Hindlimb muscle (tissue), 1 donor: ENCODE results near the gene HDAC3. TPM values are rescaled to one million over a fixed set of nuclear protein-coding genes. Genes with fewer than 3 reads are reported as not detected.
"Not testable (repeated sequence)": the region's sequence is repeated elsewhere in the genome, so short reads cannot be mapped to it uniquely, and the experiment has no call there.

ENCODE experiments used
- DNase-seq: peaks from one replicate; pipeline ENCODE4 v3.0.0-alpha.2; 2013
- polyA plus RNA-seq: library from polyadenylated mRNA; unstranded; fragments of 120-200 nt; gene quantifications from one replicate; pipeline ENCODE4 v1.2.1, GENCODE V29; 2013; ENCODE audit not compliant: insufficient read length

Gene HDAC3
- polyA plus RNA-seq, 1 donor, result 48.3 TPM

- DNase-seq, result no peak
Measured at GRCh38 chr5:141633871-141634561, 2.6 kb downstream of the HDAC3 start.

- DNase-seq, result no peak
Measured at GRCh38 chr5:141632650-141633049, 4.0 kb downstream of the HDAC3 start.

GRCh38 chr5:141630570-141631140 is 6.0 kb downstream of the HDAC3 start:
- no peak for DNase-seq

GRCh38 chr5:141628175-141628788 is 8.4 kb downstream of the HDAC3 start:
- no peak for DNase-seq

GRCh38 chr5:141623611-141624010 is 13.0 kb downstream of the HDAC3 start:
- no peak for DNase-seq

- DNase-seq, result no peak
Measured at GRCh38 chr5:141623186-141623585, 13.5 kb downstream of the HDAC3 start.

- DNase-seq, result peak; percentile 96
Measured at GRCh38 chr5:141618804-141619554, 17.7 kb downstream of the HDAC3 start, which contains the start of gene DIAPH1. Gene DIAPH1 (minus strand): TSS chr5:141619000. CDS start chr5:141618914, 86 bp downstream.

GRCh38 chr5:141618030-141618803 is 18.4 kb downstream of the HDAC3 start:
- DNase-seq, result no peak

GRCh38 chr5:141617682-141618029 is 19.0 kb downstream of the HDAC3 start:
- DNase-seq, result no peak

GRCh38 chr5:141617128-141617527 is 19.5 kb downstream of the HDAC3 start:
- DNase-seq, result no peak

- no peak for DNase-seq
Measured at GRCh38 chr5:141615991-141616720, 20.5 kb downstream of the HDAC3 start.

- DNase-seq, result no peak
Measured at GRCh38 chr5:141613344-141613743, 23.3 kb downstream of the HDAC3 start.

GRCh38 chr5:141611289-141611688 is 25.4 kb downstream of the HDAC3 start:
- DNase-seq, result no peak

GRCh38 chr5:141609921-141610320 is 26.7 kb downstream of the HDAC3 start:
- not testable (repeated sequence) for DNase-seq

- DNase-seq, result no peak
Measured at GRCh38 chr5:141609044-141609443, 27.6 kb downstream of the HDAC3 start.

GRCh38 chr5:141608557-141608956 is 28.1 kb downstream of the HDAC3 start:
- DNase-seq, result no peak

- no peak for DNase-seq
Measured at GRCh38 chr5:141608046-141608445, 28.6 kb downstream of the HDAC3 start.

- DNase-seq, result no peak
Measured at GRCh38 chr5:141605523-141606277, 30.9 kb downstream of the HDAC3 start.

GRCh38 chr5:141603923-141604717 is 32.5 kb downstream of the HDAC3 start:
- DNase-seq, result peak; percentile 42

- no peak for DNase-seq
Measured at GRCh38 chr5:141602606-141603005, 34.0 kb downstream of the HDAC3 start.
